ENCODE data around the gene PLCH2. TPM values are rescaled to one million over a fixed set of nuclear protein-coding genes. Genes with fewer than 3 reads are reported as not detected.

Gene PLCH2
- total and polyA plus RNA-seq, 2 of the 13 experiments (the other 11 are each of a cell fraction or from before 2014, with no cell fraction given) = 0.15 to 0.67 TPM

DNA sequence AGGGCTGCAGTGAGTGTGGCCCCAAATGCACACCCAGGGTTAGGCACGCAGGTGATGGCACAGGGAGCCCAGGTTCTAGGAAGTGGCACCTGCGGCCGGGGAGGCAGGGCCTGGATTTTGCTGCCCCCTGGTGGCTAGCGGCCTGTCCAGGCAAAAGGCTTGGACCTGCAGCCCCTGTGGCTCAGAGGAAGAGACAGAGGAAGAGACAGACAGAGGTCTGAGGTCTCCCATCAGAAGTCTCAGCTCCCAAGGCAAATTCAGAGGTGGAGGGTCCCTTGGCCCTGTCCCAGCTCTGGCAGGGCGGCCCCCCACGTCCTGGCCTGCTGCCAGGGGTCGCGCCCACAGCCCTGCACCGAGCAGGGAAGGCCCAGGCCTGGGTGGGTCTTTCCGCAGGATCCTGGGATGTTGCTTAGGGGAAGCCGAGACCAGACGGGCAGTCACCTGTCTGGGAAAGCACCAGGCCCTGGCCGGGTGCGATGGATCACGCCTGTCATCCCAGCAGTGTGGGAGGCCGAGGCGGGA, 72.0 kb downstream of the PLCH2 start (continued):
- TF ChIP-seq ZSCAN22 (CRISPR knock-in tag; IDR thresholded peaks at IDR 0.05) (no peak), MED8 (CRISPR knock-in tag; IDR thresholded peaks at IDR 0.05; ENCODE audit: insufficient replicate concordance) (peak; percentile 15), SCMH1 (CRISPR knock-in tag; IDR thresholded peaks at IDR 0.05; ENCODE audit: borderline replicate concordance) (no peak), ZNF138 (CRISPR knock-in tag; IDR thresholded peaks at IDR 0.05; ENCODE audit: low read depth) (no peak), ZBTB2 (CRISPR knock-in tag; IDR thresholded peaks at IDR 0.05; ENCODE audit: low read depth) (0 out of 2 replicates have a peak, but pooled peaks have one; percentile 12), RARA (CRISPR knock-in tag; IDR thresholded peaks at IDR 0.05) (no peak), MXI1 (IDR thresholded peaks at IDR 0.05; ENCODE audit: borderline replicate concordance, low read depth, low read length) (peak; percentile 66; the same call in 1 of the 3 replicates), TCF12 (IDR thresholded peaks at IDR 0.05) (no peak), TCF12 (CRISPR knock-in tag; IDR thresholded peaks at IDR 0.05) (0 out of 2 replicates have a peak, but pooled peaks have one; percentile 22), FOXK1 (CRISPR knock-in tag; IDR thresholded peaks at IDR 0.05; ENCODE audit: borderline replicate concordance, low read depth) (no peak), ZNF44 (CRISPR knock-in tag; IDR thresholded peaks at IDR 0.05) (peak; percentile 10; the same call in 1 of the 2 replicates), MAFG (CRISPR knock-in tag; IDR thresholded peaks at IDR 0.05) (0 out of 2 replicates have a peak, but pooled peaks have one; percentile 19), KAT8 (CRISPR knock-in tag; IDR thresholded peaks at IDR 0.05) (0 out of 2 replicates have a peak, but pooled peaks have one; percentile 20), FOXP1 (IDR thresholded peaks at IDR 0.05) (no peak), FOXP1 (CRISPR knock-in tag; IDR thresholded peaks at IDR 0.05) (no peak), ZNF543 (CRISPR knock-in tag; IDR thresholded peaks at IDR 0.05) (0 out of 2 replicates have a peak, but pooled peaks have one; percentile 42), ZNF468 (CRISPR knock-in tag; IDR thresholded peaks at IDR 0.05) (0 out of 2 replicates have a peak, but pooled peaks have one; percentile 29), HDAC1 (CRISPR knock-in tag; IDR thresholded peaks at IDR 0.05) (peak; percentile 82), BORCS8-MEF2B (CRISPR knock-in tag; IDR thresholded peaks at IDR 0.05) (0 out of 2 replicates have a peak, but pooled peaks have one; percentile 13), TGIF2 (CRISPR knock-in tag; IDR thresholded peaks at IDR 0.05) (0 out of 2 replicates have a peak, but pooled peaks have one; percentile 26), ZEB1 (IDR thresholded peaks at IDR 0.05; ENCODE audit: insufficient replicate concordance, low read depth) (peak; percentile 63), KDM6A (CRISPR knock-in tag; IDR thresholded peaks at IDR 0.05; ENCODE audit: low read depth) (no peak)
- TF ChIP-seq, protein P1, sequence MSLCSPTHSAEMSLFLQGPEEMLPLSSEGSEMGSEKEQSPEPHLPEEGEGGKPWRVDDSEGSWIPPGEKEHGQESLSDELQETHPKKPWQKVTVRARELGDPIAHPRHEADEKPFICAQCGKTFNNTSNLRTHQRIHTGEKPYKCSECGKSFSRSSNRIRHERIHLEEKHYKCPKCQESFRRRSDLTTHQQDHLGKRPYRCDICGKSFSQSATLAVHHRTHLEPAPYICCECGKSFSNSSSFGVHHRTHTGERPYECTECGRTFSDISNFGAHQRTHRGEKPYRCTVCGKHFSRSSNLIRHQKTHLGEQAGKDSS (CRISPR knock-in tag; IDR thresholded peaks at IDR 0.05; ENCODE audit: borderline replicate concordance, low read depth) = peak; percentile 29; the same call in 1 of the 2 replicates

Data from HepG2 (cell line).